Gastroesophageal sphincter (tissue), 4 donors: ENCODE data around the gene EIF4E2. TPM values are rescaled to one million over a fixed set of nuclear protein-coding genes. Genes with fewer than 3 reads are reported as not detected.

Experiments used
- ATAC-seq: fragments of 150-250 bp; one replicate; pipeline ENCODE4 v1.9.1; 2016; ENCODE audit warnings: mild to moderate bottlenecking, moderate library complexity
- H3K27ac ChIP-seq, 4 donors: fragments of 200-600 bp; sonication (generic) in 3 of 4; 1 replicate in 3 of 4; 2 replicates in 1 of 4; pipeline ENCODE4 v1.5.1; 2016 to 2019
- H3K27me3 ChIP-seq: fragments of 200-600 bp; sonication (generic); one replicate; pipeline ENCODE4 v1.5.1; 2019
- H3K36me3 ChIP-seq, 2 donors: fragments of 200-600 bp; sonication (generic); one replicate each; pipeline ENCODE4 v1.5.1; 2019; ENCODE audit warnings: control low read depth in 1 of 2
- H3K4me1 ChIP-seq, 3 donors: fragments of 200-600 bp; sonication (generic); 1 replicate in 2 of 3; 2 replicates in 1 of 3; pipeline ENCODE4 v1.5.1; 2016 to 2019; ENCODE audit warnings: control low read depth in 2 of 3
- H3K4me3 ChIP-seq, 2 donors: fragments of 200-600 bp; sonication (generic); one replicate each; pipeline ENCODE4 v1.5.1; 2019; ENCODE audit warnings: mild to moderate bottlenecking in 1 of 2, moderate library complexity in 1 of 2
- H3K9me3 ChIP-seq, 3 donors: fragments of 200-600 bp; sonication (generic); one replicate each; pipeline ENCODE4 v1.5.1; 2017 to 2019; ENCODE audit warnings: control low read depth in 2 of 3
- CTCF ChIP-seq, 4 experiments: fragments of 200-600 bp in 2 of 4; fragments of 450-650 bp in 2 of 4; sonication (generic) in 1 of 4; IDR thresholded peaks; one replicate each; pipeline ENCODE4 v1.5.1; 2017 to 2019; ENCODE audit warnings: antibody characterized with exemption in 4 of 4, mild to moderate bottlenecking in 2 of 4, moderate library complexity in 2 of 4
- EP300 ChIP-seq: sonication (generic); formaldehyde crosslinking; IDR thresholded peaks from one replicate; pipeline ENCODE4 v1.6.1; 2017; ENCODE audit warnings: antibody characterized with exemption, mild to moderate bottlenecking
- POLR2A ChIP-seq, 2 donors: fragments of 450-650 bp; IDR thresholded peaks; one replicate each; pipeline ENCODE4 v1.6.1; 2017; ENCODE audit warnings: antibody characterized with exemption in 2 of 2, mild to moderate bottlenecking in 2 of 2, moderate library complexity in 1 of 2
- POLR2AphosphoS5 ChIP-seq: sonication (generic); formaldehyde crosslinking; IDR thresholded peaks from one replicate; pipeline ENCODE4 v1.6.1; 2017; ENCODE audit warnings: antibody characterized with exemption
- WGBS, 2 donors: methylation state at CpG; one replicate each; pipeline ENCODE4 v1.1.5; 2018; ENCODE audit warnings: low coverage in 1 of 2; 5-methylcytosine and 5-hydroxymethylcytosine counted together
- total RNA-seq, 4 donors: library from RNA; depleted of rRNA; stranded (reverse); fragments of >200 nt; gene quantifications; one replicate each; pipeline ENCODE4 v1.1.0, GENCODE V29; 2016

Gene EIF4E2
- total RNA-seq, 4 donors from 2014 or later, result 41.6 to 61.6 (median 51.1) TPM

- Histone ChIP-seq H3K27ac (no peak overlapping the region), H3K4me3 (no peak overlapping the region), H3K9me3 (no peaks in the 10 kb centered on the region), H3K4me1 (no peaks in the 10 kb centered on the region), H3K27me3 (no peaks in the 10 kb centered on the region), H3K36me3 (peaks cover 7 to 93% of the 10 kb centered on the region in 2 donors)
- ATAC-seq, result no peak
- no peak for TF ChIP-seq POLR2A (IDR thresholded peaks at IDR 0.05)
- TF ChIP-seq CTCF (IDR thresholded peaks at IDR 0.05), result no peak
- TF ChIP-seq POLR2AphosphoS5, result no peak
- no peak for TF ChIP-seq EP300
- WGBS, 2 donors, result 61 to 64% methylated on average over 5 to 7 of the region's 7 CpGs
Measured at GRCh38 chr2:232571026-232571474, 20.6 kb downstream of the EIF4E2 start.

GRCh38 chr2:232573042-232573441, 22.6 kb downstream of the EIF4E2 start:
- TF ChIP-seq CTCF (IDR thresholded peaks at IDR 0.05) (no peak), POLR2AphosphoS5 (no peak), EP300 (no peak), POLR2A (IDR thresholded peaks at IDR 0.05) (no peak)
- Histone ChIP-seq H3K4me1 (no peaks in the 10 kb centered on the region), H3K27ac (no peak overlapping the region), H3K9me3 (no peaks in the 10 kb centered on the region), H3K36me3 (peaks cover 0 to 88% of the 10 kb centered on the region in 2 donors), H3K27me3 (no peaks in the 10 kb centered on the region), H3K4me3 (no peak overlapping the region)
- no peak for ATAC-seq

GRCh38 chr2:232573771-232574435, 23.4 kb downstream of the EIF4E2 start:
- no peak for TF ChIP-seq POLR2A (IDR thresholded peaks at IDR 0.05)
- no peak for TF ChIP-seq EP300
- no peak for TF ChIP-seq POLR2AphosphoS5
- no peak for TF ChIP-seq CTCF (IDR thresholded peaks at IDR 0.05)
- WGBS, 2 donors, result 90 to 100% methylated on average over 2 to 4 of the region's 8 CpGs
- Histone ChIP-seq H3K4me1 (no peaks in the 10 kb centered on the region), H3K27ac (no peak overlapping the region), H3K27me3 (no peaks in the 10 kb centered on the region), H3K4me3 (no peak overlapping the region), H3K36me3 (peaks cover 0 to 80% of the 10 kb centered on the region in 2 donors), H3K9me3 (no peaks in the 10 kb centered on the region)
- no peak for ATAC-seq

GRCh38 chr2:232574674-232575403, 24.4 kb downstream of the EIF4E2 start:
- no peak for ATAC-seq
- no peaks in the 10 kb centered on the region for H3K4me1 ChIP-seq
- no peaks in the 10 kb centered on the region for H3K9me3 ChIP-seq
- no peaks in the 10 kb centered on the region for H3K27me3 ChIP-seq
- no peak overlapping the region for H3K27ac ChIP-seq
- 86 to 92% methylated on average over 5 of the region's 5 CpGs for WGBS, 2 donors
- H3K4me3 ChIP-seq, result no peak overlapping the region
- no peak for TF ChIP-seq POLR2A (IDR thresholded peaks at IDR 0.05)
- TF ChIP-seq EP300, result no peak
- no peak for TF ChIP-seq CTCF (IDR thresholded peaks at IDR 0.05)
- TF ChIP-seq POLR2AphosphoS5, result no peak
- H3K36me3 ChIP-seq, result peaks cover 0 to 79% of the 10 kb centered on the region in 2 donors

- no peak for ATAC-seq
- no peak overlapping the region for H3K27ac ChIP-seq
- 83 to 86% methylated on average over 1 of the region's 1 CpG for WGBS, 2 donors
- TF ChIP-seq EP300 (no peak), CTCF (IDR thresholded peaks at IDR 0.05) (no peak), POLR2AphosphoS5 (no peak)
- H3K27me3 ChIP-seq, result no peaks in the 10 kb centered on the region
- H3K36me3 ChIP-seq, result peaks cover 0 to 77% of the 10 kb centered on the region in 2 donors
- no peak overlapping the region for H3K4me3 ChIP-seq
- H3K9me3 ChIP-seq, result no peaks in the 10 kb centered on the region
- no peaks in the 10 kb centered on the region for H3K4me1 ChIP-seq
Measured at GRCh38 chr2:232575404-232575746, 24.9 kb downstream of the EIF4E2 start.
